ENCODE measurements around the gene OLFM2. TPM values are rescaled to one million over a fixed set of nuclear protein-coding genes. Genes with fewer than 3 reads are reported as not detected.

Gene OLFM2
- total and polyA plus RNA-seq, 2 of the 4 experiments (the other 2 are of a cell fraction) = 2.7 to 5.1 TPM

- Histone ChIP-seq H4K91ac (ENCODE audit: insufficient read depth, low read depth, low read length) (no peak overlapping the region), H3K4me1 (ENCODE audit: control insufficient read depth, insufficient read depth, low read length) (no peaks in the 10 kb centered on the region), H2AFZ (replicated peaks; ENCODE audit: low read length, poor library complexity) (no peak overlapping the region), H3K18ac (ENCODE audit: low read depth, low read length) (no peak overlapping the region), H2AK9ac (replicated peaks; ENCODE audit: low read depth, low read length, poor library complexity) (peak overlapping the region; percentile 8), H2BK20ac (ENCODE audit: low read depth, low read length) (no peak overlapping the region), H3K4me3 (ENCODE audit: insufficient read depth, low read depth, low read length) (no peak overlapping the region), H3K14ac (replicated peaks; ENCODE audit: low read depth, low read length) (no peak overlapping the region), H2AK5ac (ENCODE audit: low read depth, low read length) (no peak overlapping the region), H3K9ac (ENCODE audit: low read depth, low read length) (no peak overlapping the region), H4K5ac (ENCODE audit: low read depth, low read length) (no peak overlapping the region), H2BK15ac (ENCODE audit: low read depth, low read length) (no peak overlapping the region), H3K27ac (ENCODE audit: insufficient read depth, low read length) (no peak overlapping the region), H3K9me1 (ENCODE audit: insufficient read depth, low read length) (0 out of 2 replicates have a peak, but pooled peaks cover 3% of the 10 kb centered on the region), H4K20me1 (ENCODE audit: insufficient read depth, low read length) (no peaks in the 10 kb centered on the region; the same call in 1 of the 2 replicates), H3K9me3 (ENCODE audit: control insufficient read depth, insufficient read depth, low read length) (no peaks in the 10 kb centered on the region), H3K79me1 (ENCODE audit: low read depth in 1 of 2, low read length in 2 of 2) (peaks cover 9 to 13% of the 10 kb centered on the region in 2 experiments; a peak in 3 of 4 replicates), H2BK5ac (ENCODE audit: low read depth, low read length, poor library complexity, severe bottlenecking) (no peak overlapping the region), H2BK120ac (ENCODE audit: low read depth, low read length) (no peak overlapping the region), H3K23ac (ENCODE audit: low read depth, low read length) (no peak overlapping the region), H3K27me3 (ENCODE audit: control insufficient read depth, insufficient read depth, low read length) (no peaks in the 10 kb centered on the region), H3K56ac (ENCODE audit: extremely low read depth, insufficient read depth, low read length) (no peak overlapping the region), H4K8ac (ENCODE audit: low read depth in 2 of 2, low read length in 2 of 2) (no peak overlapping the region), H3K36me3 (ENCODE audit: control insufficient read depth, insufficient read depth, low read length) (peaks cover 5% of the 10 kb centered on the region; the same call in 1 of the 2 replicates), H3K4ac (ENCODE audit: low read depth, low read length) (no peak overlapping the region), H3K4me2 (ENCODE audit: low read depth, low read length) (no peak overlapping the region)
- dilution Hi-C loops (cut with HindIII; ENCODE audit: low sequenced_read_pairs, unreplicated experiment) (no loop called here), intact Hi-C loops (cut with micrococcal nuclease) (no loop called here), in situ Hi-C loops (cut with MboI; ENCODE audit: low sequenced_read_pairs) (no loop called here)
- no peak for ATAC-seq (ENCODE audit: low read depth)
- WGBS, 2 experiments (ENCODE audit: extremely low coverage in 2 of 2, insufficient read length in 1 of 2) = 98% methylated on average over 30 of the region's 38 CpGs; no CpG with 5 or more reads in 1 of the 2 experiments
- BruUV-seq (replicated peaks) = TSS peak; percentile 62
- DNase-seq = no peak
- POLR2A ChIA-PET (ENCODE audit: unreplicated experiment) = no interaction called here
- CTCF ChIA-PET = no interaction called here
- no peak for TF ChIP-seq RCOR1 (IDR thresholded peaks at IDR 0.05; ENCODE audit: insufficient replicate concordance, low read length)
- no peak for TF ChIP-seq USF2 (IDR thresholded peaks at IDR 0.05; ENCODE audit: low read depth, low read length)
- no peak for TF ChIP-seq SMC3 (IDR thresholded peaks at IDR 0.05; ENCODE audit: low read depth, low read length)
- no peak for TF ChIP-seq FOS (IDR thresholded peaks at IDR 0.05; ENCODE audit: low read depth, low read length)
- TF ChIP-seq NFE2L2 (IDR thresholded peaks at IDR 0.05; ENCODE audit: low read depth, low read length) = no peak
- TF ChIP-seq MAFK (IDR thresholded peaks at IDR 0.05; ENCODE audit: low read depth, low read length) = no peak
- no peak for TF ChIP-seq CHD1 (IDR thresholded peaks at IDR 0.05; ENCODE audit: low read depth, low read length)
- no peak for TF ChIP-seq POLR2A (IDR thresholded peaks at IDR 0.05; ENCODE audit: low read depth, low read length)
- no peak for TF ChIP-seq MXI1 (IDR thresholded peaks at IDR 0.05; ENCODE audit: borderline replicate concordance, low read depth, low read length)
- no peak for TF ChIP-seq RFX5 (IDR thresholded peaks at IDR 0.05; ENCODE audit: low read depth, low read length)
Measured at GRCh38 chr19:9854282-9854846, 82.0 kb downstream of the OLFM2 start.
